Keratinocyte (primary cell): ENCODE data around the gene CUX1. TPM values are rescaled to one million over a fixed set of nuclear protein-coding genes. Genes with fewer than 3 reads are reported as not detected.

Experiments used
- DNase-seq: peaks from one replicate; pipeline ENCODE4 v3.0.0-alpha.2; 2011; ENCODE audit warnings: low read depth, missing footprints, low spot score
- FAIRE-seq: peaks from 2 replicates; lab custom pipeline; 2011; peaks lifted over from hg19 to GRCh38; lab: Jason Lieb, UNC
- H2AFZ ChIP-seq: 2 replicates; pipeline ENCODE4 v1.6.0; 2012; ENCODE audit warnings: low read length, control low read depth, inconsistent platforms; ENCODE audit not compliant: control insufficient read depth
- H3K27ac ChIP-seq: 2 replicates; pipeline ENCODE4 v1.5.1; 2011; ENCODE audit warnings: low read length; ENCODE audit not compliant: control insufficient read depth, insufficient read depth
- H3K27me3 ChIP-seq: 3 replicates; pipeline ENCODE4 v1.6.0; 2011; ENCODE audit warnings: low read length; ENCODE audit not compliant: control insufficient read depth, insufficient read depth; ENCODE audit errors: extremely low read depth
- H3K36me3 ChIP-seq, 2 experiments: 2 replicates in 1 of 2; 3 replicates in 1 of 2; pipeline ENCODE4 v1.5.1; 2011; ENCODE audit warnings: low read length in 2 of 2, mild to moderate bottlenecking in 1 of 2; ENCODE audit not compliant: control insufficient read depth in 2 of 2, insufficient read depth in 2 of 2; ENCODE audit errors: extremely low read depth in 1 of 2
- H3K4me1 ChIP-seq: 3 replicates; pipeline ENCODE4 v1.5.1; 2011; ENCODE audit warnings: low read length; ENCODE audit not compliant: control insufficient read depth, insufficient read depth; ENCODE audit errors: extremely low read depth
- H3K4me2 ChIP-seq: 3 replicates; pipeline ENCODE4 v1.6.0; 2011; ENCODE audit warnings: low read depth, low read length; ENCODE audit not compliant: control insufficient read depth, insufficient read depth; ENCODE audit errors: extremely low read depth
- H3K4me3 ChIP-seq, 3 experiments: fragments of 200-600 bp in 1 of 3; sonication (generic) in 1 of 3; 2 replicates in 2 of 3; 3 replicates in 1 of 3; pipeline ENCODE4 v1.5.1; 2011 to 2016; ENCODE audit warnings: low read length in 3 of 3, mild to moderate bottlenecking in 3 of 3, control low read depth in 2 of 3, inconsistent platforms in 1 of 3, low read depth in 1 of 3, mixed read lengths in 1 of 3, mixed run types in 1 of 3, moderate library complexity in 1 of 3; ENCODE audit not compliant: control insufficient read depth in 2 of 3, insufficient read depth in 2 of 3; ENCODE audit errors: extremely low read depth in 1 of 3
- H3K79me2 ChIP-seq: 2 replicates; pipeline ENCODE4 v1.6.0; 2012; ENCODE audit warnings: low read length; ENCODE audit not compliant: control insufficient read depth, insufficient read depth
- H3K9ac ChIP-seq: 3 replicates; pipeline ENCODE4 v1.6.0; 2011; ENCODE audit warnings: low read length; ENCODE audit not compliant: control insufficient read depth, insufficient read depth; ENCODE audit errors: extremely low read depth
- H3K9me1 ChIP-seq: 3 replicates; pipeline ENCODE4 v1.6.0; 2011; ENCODE audit warnings: low read length; ENCODE audit not compliant: control insufficient read depth, insufficient read depth; ENCODE audit errors: extremely low read depth
- H3K9me3 ChIP-seq: 2 replicates; pipeline ENCODE4 v1.5.1; 2012; ENCODE audit warnings: low read depth, low read length; ENCODE audit not compliant: control insufficient read depth
- H4K20me1 ChIP-seq: 3 replicates; pipeline ENCODE4 v1.6.0; 2011; ENCODE audit warnings: low read length; ENCODE audit not compliant: control insufficient read depth, insufficient read depth; ENCODE audit errors: extremely low read depth
- EZH2 ChIP-seq: IDR thresholded peaks from one replicate; pipeline ENCODE4 v1.6.1; 2012; ENCODE audit warnings: inconsistent platforms, mild to moderate bottlenecking, low read length, moderate library complexity
- dilution Hi-C: fragments of 300-500 bp; cut with MboI; formaldehyde crosslinking; loops from one replicate; pipeline ENCODE4 v1.7.0; 2020; ENCODE audit warnings: low sequenced_read_pairs; ENCODE audit not compliant: extremely low pct_ligation_motif_present
- polyA plus RNA-seq, 5 experiments: library from polyadenylated mRNA; depleted of rRNA in 3 of 5; stranded (reverse) in 3 of 5; stranded (forward) in 1 of 5; unstranded in 1 of 5; fragments of >200 nt; gene quantifications; 1 replicate in 1 of 5; 2 replicates in 3 of 5; 3 replicates in 1 of 5; pipeline versions ENCODE4 v1.2.1 to v1.2.3, GENCODE V29; 2011 to 2012; ENCODE audit warnings: missing spikeins in 2 of 5, low read depth in 1 of 5, low replicate concordance in 1 of 5
- TF ChIP-seq, protein P1 (sequence below), 3 experiments: IDR thresholded peaks in 1 of 3; conservative IDR thresholded peaks in 1 of 3; optimal IDR thresholded peaks in 1 of 3; 2 replicates in 2 of 3; 3 replicates in 1 of 3; pipeline versions ENCODE3 to v1.5.1; 2011; ENCODE audit warnings: low read length in 3 of 3, mild to moderate bottlenecking in 3 of 3, moderate library complexity in 2 of 3, control low read depth in 1 of 3, inconsistent platforms in 1 of 3; ENCODE audit not compliant: insufficient read depth in 2 of 3; ENCODE audit errors: extremely low read depth in 1 of 3

The CUX1 gene
- polyA plus RNA-seq, 1 donor (not counting 4 experiments of a cell fraction or from before 2014, with no cell fraction given): 18.3 TPM

DNA sequence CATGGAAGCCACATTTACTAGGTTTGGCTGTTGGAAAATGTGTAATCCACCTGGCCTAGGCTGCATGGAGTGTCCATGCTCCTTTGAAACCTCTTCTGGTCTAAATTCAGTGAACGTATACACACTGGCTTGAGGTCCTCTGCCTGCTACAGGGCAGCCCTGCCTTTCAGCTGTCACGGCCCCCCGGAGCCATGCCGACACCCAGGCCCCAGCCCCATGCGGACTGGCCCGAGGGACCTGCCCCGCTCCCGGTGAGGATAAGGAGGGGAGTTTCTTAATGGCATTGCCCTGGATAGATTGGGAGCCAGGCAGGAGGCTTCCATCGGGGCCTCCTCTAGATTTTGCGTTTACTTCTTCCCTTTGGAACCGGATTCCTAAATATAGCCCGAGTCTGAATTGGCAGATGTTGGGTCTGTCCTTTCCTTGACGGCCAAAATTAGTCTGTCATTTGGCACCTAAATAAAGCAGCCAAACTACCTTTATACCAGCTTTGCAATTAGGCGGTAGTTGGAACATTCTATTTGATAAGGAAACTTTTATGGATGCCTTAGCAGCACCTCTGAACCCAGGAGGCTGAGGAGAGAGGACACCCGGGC is 397.1 kb downstream of the CUX1 start:
- Histone ChIP-seq H3K4me3 (no peak overlapping the region), H3K9me3 (no peaks in the 10 kb centered on the region), H4K20me1 (no peaks in the 10 kb centered on the region), H3K36me3 (peaks cover 0 to 9% of the 10 kb centered on the region in 2 experiments), H3K27ac (no peak overlapping the region), H2AFZ (no peak overlapping the region), H3K9me1 (no peaks in the 10 kb centered on the region), H3K79me2 (no peaks in the 10 kb centered on the region), H3K4me1 (no peaks in the 10 kb centered on the region), H3K27me3 (no peaks in the 10 kb centered on the region), H3K9ac (no peak overlapping the region), H3K4me2 (no peak overlapping the region)
- dilution Hi-C loops: no loop called here
- TF ChIP-seq, protein P1, sequence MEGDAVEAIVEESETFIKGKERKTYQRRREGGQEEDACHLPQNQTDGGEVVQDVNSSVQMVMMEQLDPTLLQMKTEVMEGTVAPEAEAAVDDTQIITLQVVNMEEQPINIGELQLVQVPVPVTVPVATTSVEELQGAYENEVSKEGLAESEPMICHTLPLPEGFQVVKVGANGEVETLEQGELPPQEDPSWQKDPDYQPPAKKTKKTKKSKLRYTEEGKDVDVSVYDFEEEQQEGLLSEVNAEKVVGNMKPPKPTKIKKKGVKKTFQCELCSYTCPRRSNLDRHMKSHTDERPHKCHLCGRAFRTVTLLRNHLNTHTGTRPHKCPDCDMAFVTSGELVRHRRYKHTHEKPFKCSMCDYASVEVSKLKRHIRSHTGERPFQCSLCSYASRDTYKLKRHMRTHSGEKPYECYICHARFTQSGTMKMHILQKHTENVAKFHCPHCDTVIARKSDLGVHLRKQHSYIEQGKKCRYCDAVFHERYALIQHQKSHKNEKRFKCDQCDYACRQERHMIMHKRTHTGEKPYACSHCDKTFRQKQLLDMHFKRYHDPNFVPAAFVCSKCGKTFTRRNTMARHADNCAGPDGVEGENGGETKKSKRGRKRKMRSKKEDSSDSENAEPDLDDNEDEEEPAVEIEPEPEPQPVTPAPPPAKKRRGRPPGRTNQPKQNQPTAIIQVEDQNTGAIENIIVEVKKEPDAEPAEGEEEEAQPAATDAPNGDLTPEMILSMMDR (optimal IDR thresholded peaks at IDR 0.05 in 1 of 3, IDR thresholded peaks at IDR 0.05 in 1 of 3, conservative IDR thresholded peaks at IDR 0.05 in 1 of 3; ENCODE audit: extremely low read depth in 1 of 3, insufficient read depth in 2 of 3, low read length in 3 of 3): no peak
- no peak for TF ChIP-seq EZH2
- no peak for DNase-seq
- no peak for FAIRE-seq

- Histone ChIP-seq H2AFZ (no peak overlapping the region), H3K4me3 (no peak overlapping the region), H3K27me3 (no peaks in the 10 kb centered on the region), H3K27ac (no peak overlapping the region), H3K9ac (no peak overlapping the region), H3K36me3 (peaks cover 0 to 9% of the 10 kb centered on the region in 2 experiments), H3K9me1 (no peaks in the 10 kb centered on the region), H3K79me2 (no peaks in the 10 kb centered on the region), H3K9me3 (no peaks in the 10 kb centered on the region), H3K4me1 (no peaks in the 10 kb centered on the region), H4K20me1 (no peaks in the 10 kb centered on the region), H3K4me2 (no peak overlapping the region)
- no peak for FAIRE-seq
- dilution Hi-C loops: no loop called here
- DNase-seq: no peak
- TF ChIP-seq EZH2: no peak
- TF ChIP-seq, protein P1 (optimal IDR thresholded peaks at IDR 0.05 in 1 of 3, IDR thresholded peaks at IDR 0.05 in 1 of 3, conservative IDR thresholded peaks at IDR 0.05 in 1 of 3; ENCODE audit: extremely low read depth in 1 of 3, insufficient read depth in 2 of 3, low read length in 3 of 3): no peak
Observed at GRCh38 chr7:102215256-102215655, 397.8 kb downstream of the CUX1 start.
